Activated T-cell treated with anti-CD3 and anti-CD28 coated beads, Interleukin-2, amount 50 U/mL, for 24 hours (primary cell): ENCODE data around the gene MPRIP.
A peak's percentile ranks its signal among the peaks of the same experiment; 100 is the strongest.

ENCODE experiments used
- DNase-seq: peaks from one replicate; pipeline ENCODE4 v3.0.0-alpha.2; 2020
- H3K27ac Mint-ChIP-seq: 2 replicates; pipeline ENCODE4 v1.8.0; 2020; ENCODE audit warnings: mild to moderate bottlenecking, mixed read lengths
- H3K27me3 Mint-ChIP-seq: 2 replicates; pipeline ENCODE4 v1.8.0; 2020; ENCODE audit warnings: mixed read lengths
- H3K36me3 Mint-ChIP-seq: 2 replicates; pipeline ENCODE4 v1.8.0; 2020; ENCODE audit warnings: low read depth, mixed read lengths
- H3K4me1 Mint-ChIP-seq: 2 replicates; pipeline ENCODE4 v1.8.0; 2020; ENCODE audit warnings: low read depth, mixed read lengths
- H3K4me3 Mint-ChIP-seq: 2 replicates; pipeline ENCODE4 v1.8.0; 2020; ENCODE audit warnings: mild to moderate bottlenecking, moderate library complexity, mixed read lengths
- H3K9me3 Mint-ChIP-seq: 2 replicates; pipeline ENCODE4 v1.8.0; 2020; ENCODE audit warnings: mixed read lengths

The MPRIP gene

GRCh38 chr17:17214646-17215436 lies 172.6 kb downstream of the MPRIP start:
- Mint-ChIP-seq H3K27me3 (no peaks in the 10 kb centered on the region), H3K4me1 (no peaks in the 10 kb centered on the region), H3K36me3 (peaks cover 63% of the 10 kb centered on the region), H3K9me3 (no peaks in the 10 kb centered on the region), H3K27ac (no peak overlapping the region), H3K4me3 (no peak overlapping the region)
- no peak for DNase-seq

GRCh38 chr17:17215575-17215974 lies 173.3 kb downstream of the MPRIP start:
- Mint-ChIP-seq H3K4me1 (no peaks in the 10 kb centered on the region), H3K4me3 (no peak overlapping the region), H3K27ac (peak overlapping the region; percentile 66), H3K27me3 (no peaks in the 10 kb centered on the region), H3K36me3 (peaks cover 70% of the 10 kb centered on the region), H3K9me3 (no peaks in the 10 kb centered on the region)
- no peak for DNase-seq

- peaks cover 77% of the 10 kb centered on the region for H3K36me3 Mint-ChIP-seq
- no peak for DNase-seq
- H3K4me1 Mint-ChIP-seq = no peaks in the 10 kb centered on the region
- H3K27ac Mint-ChIP-seq = no peak overlapping the region
- no peaks in the 10 kb centered on the region for H3K27me3 Mint-ChIP-seq
- H3K9me3 Mint-ChIP-seq = no peaks in the 10 kb centered on the region
- H3K4me3 Mint-ChIP-seq = no peak overlapping the region
Observed at GRCh38 chr17:17216236-17216635, 174.0 kb downstream of the MPRIP start.

GRCh38 chr17:17216776-17217175 lies 174.5 kb downstream of the MPRIP start:
- H3K9me3 Mint-ChIP-seq = no peaks in the 10 kb centered on the region
- no peaks in the 10 kb centered on the region for H3K27me3 Mint-ChIP-seq
- no peak overlapping the region for H3K4me3 Mint-ChIP-seq
- H3K4me1 Mint-ChIP-seq = no peaks in the 10 kb centered on the region
- no peak for DNase-seq
- H3K36me3 Mint-ChIP-seq = peaks cover 82% of the 10 kb centered on the region
- peak overlapping the region; percentile 45 for H3K27ac Mint-ChIP-seq

GRCh38 chr17:17217995-17218394 lies 175.7 kb downstream of the MPRIP start:
- no peak overlapping the region for H3K4me3 Mint-ChIP-seq
- peaks cover 86% of the 10 kb centered on the region for H3K36me3 Mint-ChIP-seq
- DNase-seq = no peak
- H3K4me1 Mint-ChIP-seq = no peaks in the 10 kb centered on the region
- peak overlapping the region; percentile 28 for H3K27ac Mint-ChIP-seq
- H3K9me3 Mint-ChIP-seq = no peaks in the 10 kb centered on the region
- H3K27me3 Mint-ChIP-seq = no peaks in the 10 kb centered on the region

- Mint-ChIP-seq H3K36me3 (peaks cover 92% of the 10 kb centered on the region), H3K27me3 (no peaks in the 10 kb centered on the region), H3K27ac (no peak overlapping the region), H3K4me1 (no peaks in the 10 kb centered on the region), H3K9me3 (no peaks in the 10 kb centered on the region), H3K4me3 (no peak overlapping the region)
- no peak for DNase-seq
Observed at GRCh38 chr17:17220529-17220928, 178.3 kb downstream of the MPRIP start.

GRCh38 chr17:17221329-17221728 lies 179.1 kb downstream of the MPRIP start:
- no peaks in the 10 kb centered on the region for H3K4me1 Mint-ChIP-seq
- no peaks in the 10 kb centered on the region for H3K27me3 Mint-ChIP-seq
- no peaks in the 10 kb centered on the region for H3K9me3 Mint-ChIP-seq
- peak overlapping the region; percentile 26 for H3K27ac Mint-ChIP-seq
- no peak overlapping the region for H3K4me3 Mint-ChIP-seq
- no peak for DNase-seq
- peaks cover 91% of the 10 kb centered on the region for H3K36me3 Mint-ChIP-seq

- Mint-ChIP-seq H3K27me3 (no peaks in the 10 kb centered on the region), H3K4me1 (no peaks in the 10 kb centered on the region), H3K36me3 (peaks cover 93% of the 10 kb centered on the region), H3K9me3 (no peaks in the 10 kb centered on the region), H3K27ac (no peak overlapping the region), H3K4me3 (no peak overlapping the region)
- DNase-seq = no peak
Observed at GRCh38 chr17:17223736-17224135, 181.5 kb downstream of the MPRIP start.

- Mint-ChIP-seq H3K4me3 (no peak overlapping the region), H3K27ac (no peak overlapping the region), H3K4me1 (no peaks in the 10 kb centered on the region), H3K27me3 (no peaks in the 10 kb centered on the region), H3K9me3 (no peaks in the 10 kb centered on the region), H3K36me3 (peaks cover 93% of the 10 kb centered on the region)
- no peak for DNase-seq
Observed at GRCh38 chr17:17224137-17224536, 181.9 kb downstream of the MPRIP start.

GRCh38 chr17:17225901-17226300 lies 183.6 kb downstream of the MPRIP start:
- Mint-ChIP-seq H3K27me3 (no peaks in the 10 kb centered on the region), H3K4me3 (no peak overlapping the region), H3K36me3 (peaks cover 97% of the 10 kb centered on the region), H3K4me1 (no peaks in the 10 kb centered on the region), H3K9me3 (no peaks in the 10 kb centered on the region), H3K27ac (no peak overlapping the region)
- no peak for DNase-seq

GRCh38 chr17:17226451-17227265 lies 184.4 kb downstream of the MPRIP start:
- Mint-ChIP-seq H3K36me3 (peaks cover 95% of the 10 kb centered on the region), H3K4me1 (no peaks in the 10 kb centered on the region), H3K27ac (no peak overlapping the region), H3K4me3 (no peak overlapping the region), H3K27me3 (no peaks in the 10 kb centered on the region), H3K9me3 (no peaks in the 10 kb centered on the region)
- no peak for DNase-seq

GRCh38 chr17:17227608-17228520 lies 185.6 kb downstream of the MPRIP start:
- no peak for DNase-seq
- H3K27ac Mint-ChIP-seq = no peak overlapping the region
- no peak overlapping the region for H3K4me3 Mint-ChIP-seq
- H3K27me3 Mint-ChIP-seq = no peaks in the 10 kb centered on the region
- no peaks in the 10 kb centered on the region for H3K4me1 Mint-ChIP-seq
- peaks cover 95% of the 10 kb centered on the region for H3K36me3 Mint-ChIP-seq
- no peaks in the 10 kb centered on the region for H3K9me3 Mint-ChIP-seq

GRCh38 chr17:17228521-17229279 lies 186.4 kb downstream of the MPRIP start:
- Mint-ChIP-seq H3K27ac (no peak overlapping the region), H3K9me3 (no peaks in the 10 kb centered on the region), H3K36me3 (peaks cover 87% of the 10 kb centered on the region), H3K27me3 (no peaks in the 10 kb centered on the region), H3K4me3 (no peak overlapping the region), H3K4me1 (no peaks in the 10 kb centered on the region)
- no peak for DNase-seq
